HG03039 (cell line): ENCODE results near the gene B3GNT2.
A peak's percentile ranks its signal among the peaks of the same experiment; 100 is the strongest.
"Not testable (repeated sequence)": the region's sequence is repeated elsewhere in the genome, so short reads cannot be mapped to it uniquely, and the experiment has no call there.

Experiments
- ATAC-seq: cut with Tn5 transposase; IDR thresholded peaks from one replicate; pipeline ENCODE4 v1.9.1; 2021; ENCODE audit warnings: mild to moderate bottlenecking, moderate library complexity; ENCODE audit not compliant: unreplicated experiment

B3GNT2 gene

GRCh38 chr2:62184512-62185230 is 11.2 kb upstream of the B3GNT2 start:
- ATAC-seq, result no peak

DNA sequence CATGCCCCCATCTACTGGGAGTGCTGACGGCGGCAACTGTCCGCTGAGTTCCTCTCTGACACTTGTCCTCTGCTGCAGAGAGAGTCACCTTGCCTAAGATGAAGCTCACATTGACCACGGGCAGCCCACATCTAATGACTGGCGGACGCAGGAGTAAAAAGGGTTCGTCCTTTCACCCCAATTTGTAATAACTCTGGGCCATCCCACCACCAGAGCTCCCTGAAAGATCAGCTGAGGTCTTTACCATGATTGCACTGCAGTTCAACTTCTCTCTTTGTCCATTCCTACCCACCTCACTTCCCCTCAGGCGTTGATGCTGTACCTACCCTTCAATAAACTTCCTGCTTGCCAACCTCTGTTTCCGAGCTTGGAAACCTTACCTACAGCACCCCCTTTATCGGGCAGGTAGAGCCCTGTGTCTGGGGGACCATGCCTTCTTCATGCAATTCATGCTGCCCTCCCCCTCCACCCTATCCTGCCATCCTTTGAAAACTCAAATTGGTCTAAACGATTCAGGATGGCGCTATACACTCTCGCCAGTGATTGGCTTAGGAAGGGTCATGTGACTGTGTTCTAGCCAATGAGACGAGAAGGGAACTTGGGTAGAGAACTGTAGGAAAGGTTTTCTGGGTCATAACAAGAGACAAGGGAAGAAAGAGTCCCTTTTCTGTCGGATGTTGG is 10.3 kb upstream of the B3GNT2 start:
- no peak for ATAC-seq

GRCh38 chr2:62186156-62186905 is 9.6 kb upstream of the B3GNT2 start:
- no peak for ATAC-seq

DNA sequence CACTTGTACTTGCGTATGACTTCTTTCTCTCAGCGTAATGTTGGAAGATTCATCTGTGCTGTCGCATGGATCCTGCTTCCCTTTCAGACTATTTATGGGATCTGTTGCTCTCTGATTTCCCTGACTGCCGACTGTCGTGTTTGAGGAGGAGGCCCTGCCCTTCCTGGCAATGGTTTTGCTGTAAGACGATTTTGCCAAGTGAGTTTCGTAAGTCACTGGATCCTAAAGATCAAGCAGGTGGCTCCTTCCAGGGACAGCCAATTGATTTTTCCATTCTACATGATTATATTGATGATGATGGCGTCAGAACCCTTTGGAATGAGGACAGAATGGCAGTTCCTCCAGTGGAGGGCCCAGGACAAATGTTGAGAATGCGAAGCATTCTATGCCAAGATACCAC is 8.7 kb upstream of the B3GNT2 start:
- no peak for ATAC-seq

- no peak for ATAC-seq
Observed at GRCh38 chr2:62188416-62188815, 7.5 kb upstream of the B3GNT2 start.

GRCh38 chr2:62189196-62189595 is 6.7 kb upstream of the B3GNT2 start:
- ATAC-seq, result no peak

GRCh38 chr2:62192811-62193210 is 3.1 kb upstream of the B3GNT2 start:
- ATAC-seq, result no peak

- ATAC-seq, result no peak
Observed at GRCh38 chr2:62194558-62195420, 1.1 kb upstream of the B3GNT2 start.

- peak; percentile 27 for ATAC-seq
Observed at GRCh38 chr2:62196278-62196901, 475 bp downstream of the B3GNT2 start.

- no peak for ATAC-seq
Observed at GRCh38 chr2:62197011-62197924, 1.4 kb downstream of the B3GNT2 start.

DNA sequence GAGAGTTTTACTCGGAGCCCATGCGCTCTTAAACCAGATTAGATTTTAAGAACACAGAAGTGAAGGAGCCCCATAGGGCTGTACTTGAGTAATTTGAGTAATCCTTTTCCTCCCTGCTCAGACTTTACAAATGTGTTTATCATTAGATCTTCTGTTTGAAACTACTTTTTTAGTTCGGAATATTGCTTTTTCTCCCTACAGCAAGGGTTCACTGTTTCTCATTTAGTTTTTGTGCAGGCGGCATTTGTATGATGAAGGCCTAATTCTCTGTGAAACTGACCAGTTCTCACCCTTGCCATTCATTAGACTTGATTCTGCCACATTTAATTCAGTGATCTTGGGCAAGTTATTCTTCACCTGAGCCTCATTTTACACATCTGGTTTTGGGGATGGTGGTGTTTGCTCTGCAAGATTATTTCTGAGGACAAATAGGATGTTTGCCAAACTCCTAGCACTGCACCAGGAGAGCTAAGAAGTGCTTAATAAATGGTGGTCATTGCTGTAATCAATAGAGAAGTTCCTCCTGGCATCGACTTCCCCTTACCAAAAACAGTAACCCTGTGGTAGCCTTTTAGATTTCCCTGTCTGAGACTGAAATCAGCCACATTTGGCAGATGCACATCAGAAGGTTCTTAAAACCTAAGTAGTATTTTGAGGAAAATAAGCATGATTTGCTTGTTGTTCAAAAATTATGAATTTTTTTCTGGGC is 2.2 kb downstream of the B3GNT2 start:
- ATAC-seq, result no peak

DNA sequence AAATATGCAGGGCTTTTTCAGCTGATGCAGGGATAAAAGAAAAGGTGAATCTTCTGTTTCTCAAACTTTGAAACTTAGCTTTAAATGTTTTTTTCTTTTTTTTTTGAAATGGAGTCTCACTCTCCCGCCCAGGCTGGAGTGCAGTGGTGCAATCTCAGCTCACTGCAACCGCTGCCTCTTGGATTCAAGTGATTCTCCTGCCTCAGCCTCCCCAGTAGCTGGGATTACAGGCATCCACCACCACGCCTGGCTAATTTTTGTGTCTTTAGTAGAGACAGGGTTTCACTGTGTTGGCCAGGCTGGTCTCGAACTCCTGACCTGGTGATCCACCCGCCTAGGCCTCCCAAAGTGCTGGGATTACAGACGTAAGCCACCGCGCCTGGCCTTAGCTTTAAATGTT is 2.9 kb downstream of the B3GNT2 start:
- ATAC-seq, result not testable (repeated sequence)

GRCh38 chr2:62199392-62200125 is 3.6 kb downstream of the B3GNT2 start:
- ATAC-seq, result no peak

GRCh38 chr2:62200291-62200841 is 4.5 kb downstream of the B3GNT2 start:
- no peak for ATAC-seq

GRCh38 chr2:62200868-62201267 is 5.0 kb downstream of the B3GNT2 start:
- no peak for ATAC-seq

DNA sequence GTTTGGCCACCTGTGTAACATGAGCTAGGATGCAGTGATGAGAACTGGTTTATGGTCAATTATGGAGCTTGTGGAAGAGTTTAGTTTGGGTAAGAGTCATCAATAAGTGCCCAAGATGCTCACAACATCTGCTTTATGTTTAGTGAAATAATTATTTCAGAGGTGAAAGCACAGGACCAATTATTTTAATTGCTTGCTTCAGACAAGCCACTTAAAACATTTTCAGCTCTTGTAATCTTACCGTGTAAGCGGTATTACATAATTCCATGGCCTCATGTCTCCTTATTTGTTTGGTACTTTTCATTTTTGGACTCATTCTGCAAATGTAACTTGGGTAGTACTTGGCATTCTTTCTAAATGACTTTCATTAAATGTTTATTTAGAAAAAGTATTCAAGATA is 5.4 kb downstream of the B3GNT2 start:
- ATAC-seq, result no peak

- ATAC-seq, result no peak
Observed at GRCh38 chr2:62202019-62202722, 6.3 kb downstream of the B3GNT2 start.
